AML-193 (cell line): ENCODE measurements around the gene KPNA4.

ENCODE experiments used
- DNase-seq, 2 experiments: peaks; one replicate each; lab custom pipeline; 2025; lab: John Stamatoyannopoulos, UW

The KPNA4 gene

GRCh38 chr3:160450846-160451245, 114.5 kb downstream of the KPNA4 start:
- DNase-seq, result no peak

- DNase-seq, result no peak
Observed at GRCh38 chr3:160449636-160450598, 115.5 kb downstream of the KPNA4 start, which contains the start of gene TRIM59. TRIM59 (minus strand) TSS chr3:160449786; CDS start chr3:160439183, 10,603 bp downstream.

- no peak for DNase-seq
Observed at GRCh38 chr3:160448845-160449635, 116.3 kb downstream of the KPNA4 start.

- DNase-seq, result no peak
Observed at GRCh38 chr3:160447544-160447943, 117.8 kb downstream of the KPNA4 start.

GRCh38 chr3:160446522-160447056, 118.8 kb downstream of the KPNA4 start:
- no peak for DNase-seq

- DNase-seq, result no peak
Observed at GRCh38 chr3:160445854-160446253, 119.5 kb downstream of the KPNA4 start.
